Fibroblast of skin of left biceps (primary cell): ENCODE results near the gene HOXA7.

Experiments used
- DNase-seq, 2 experiments: peaks; one replicate each; pipeline ENCODE4 v3.0.0-alpha.2; 2013; ENCODE audit warnings: low read depth in 2 of 2

Gene HOXA7

DNA sequence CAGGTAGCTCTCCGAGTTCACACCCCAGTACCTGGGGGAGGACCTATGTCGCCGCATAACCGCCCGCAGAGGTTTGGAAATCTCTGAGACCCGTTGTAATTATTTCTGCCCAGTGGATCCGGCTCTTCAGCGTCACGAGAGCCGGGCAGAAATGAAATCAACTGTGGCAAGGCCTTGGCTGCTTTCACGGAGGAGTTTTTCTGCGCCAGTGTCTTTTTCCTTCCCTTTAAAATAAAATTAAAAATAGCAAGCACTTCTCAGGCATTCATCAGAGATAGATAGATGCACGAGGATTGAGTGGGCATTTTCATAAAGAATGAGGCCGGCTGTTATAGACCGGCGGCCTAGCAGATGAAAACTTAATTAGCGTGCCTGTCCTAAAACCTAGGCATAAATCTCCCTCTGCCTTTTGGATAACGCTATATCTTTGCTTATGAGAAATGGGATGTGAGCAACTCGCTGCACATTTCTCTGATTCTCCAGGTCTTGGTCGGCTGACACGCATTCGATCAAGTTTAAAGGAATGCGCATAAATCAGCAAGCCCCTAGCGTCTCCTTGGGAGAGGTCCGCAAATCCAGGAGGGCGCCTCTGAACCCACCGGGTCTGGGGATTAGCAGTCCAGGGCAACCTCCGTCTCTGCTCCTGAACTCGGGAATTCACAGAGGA is 37.0 kb upstream of the HOXA7 start:
- no peak for DNase-seq

DNA sequence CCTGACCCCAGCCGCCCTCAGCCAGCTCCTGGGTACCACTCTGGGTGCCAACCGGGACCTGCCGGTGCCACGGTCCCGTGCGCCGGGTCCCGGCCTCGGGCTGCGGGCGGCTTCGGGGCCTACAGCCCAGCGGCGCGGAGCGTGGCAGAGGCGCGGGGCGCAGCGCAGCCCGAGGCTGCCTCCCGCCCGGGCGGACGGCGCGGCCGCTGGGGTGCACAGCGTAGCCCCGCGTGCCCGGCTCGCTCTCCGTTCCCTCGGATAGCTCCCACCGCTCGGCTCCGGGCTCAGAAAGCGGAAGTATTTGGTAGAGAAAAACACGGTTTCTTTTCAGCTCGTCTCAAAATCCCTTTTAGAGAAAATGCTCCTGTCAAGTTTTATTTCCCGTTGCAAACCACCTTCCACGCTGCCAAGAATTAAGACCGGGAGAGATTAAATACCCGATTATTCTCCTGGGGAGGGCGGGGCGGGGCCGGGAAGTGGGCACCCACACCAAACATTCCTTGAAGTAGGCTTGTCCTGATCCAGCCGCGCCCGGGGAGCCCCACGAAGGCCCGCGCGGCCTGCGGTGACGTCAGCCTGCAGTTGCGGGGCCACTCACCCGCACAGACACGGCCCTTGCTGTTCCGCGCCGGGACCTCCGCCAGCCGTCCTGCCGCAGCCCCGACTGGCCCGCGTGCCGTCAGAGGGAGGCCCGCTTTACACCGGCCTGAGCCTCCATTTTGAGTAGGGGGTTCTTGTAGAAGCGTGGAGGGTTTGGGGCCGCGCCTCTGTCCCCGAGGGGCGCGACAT is 36.3 kb upstream of the HOXA7 start:
- DNase-seq: no peak

DNA sequence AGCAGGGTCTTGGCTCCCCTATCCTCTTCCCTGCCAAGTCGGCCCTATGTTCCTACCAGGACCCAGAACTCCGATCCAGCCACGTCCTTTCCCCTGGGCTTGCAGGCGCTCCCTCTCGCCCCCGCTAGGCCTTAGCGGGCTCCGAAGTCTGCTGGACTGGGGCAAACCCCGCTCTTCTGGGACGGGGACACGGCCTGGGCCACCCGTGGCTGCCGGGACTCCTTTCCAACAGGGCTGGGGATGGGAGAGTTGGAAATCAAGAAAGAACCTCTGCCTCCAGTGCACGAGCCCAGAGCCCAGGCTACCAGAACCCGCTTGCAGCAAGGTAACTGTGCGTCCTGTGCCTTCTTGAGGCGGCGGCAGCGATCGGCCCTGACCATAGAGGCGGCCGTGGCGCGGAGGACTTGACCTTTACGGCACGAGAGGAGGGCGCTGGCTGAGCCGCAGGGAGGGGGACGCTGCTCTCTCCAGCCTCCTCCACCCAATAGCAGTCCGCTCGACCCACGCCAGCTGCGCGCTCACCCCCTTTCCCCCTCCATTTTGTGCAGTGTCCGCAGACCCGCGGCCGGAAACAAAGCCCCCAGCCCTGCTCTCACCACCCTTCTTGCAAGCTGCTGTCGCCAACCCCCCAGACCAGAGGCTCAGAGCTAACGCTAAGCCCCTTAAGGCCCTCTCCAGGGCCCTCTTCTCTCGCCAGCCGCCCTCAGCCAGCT is 35.5 kb upstream of the HOXA7 start:
- DNase-seq: no peak

DNA sequence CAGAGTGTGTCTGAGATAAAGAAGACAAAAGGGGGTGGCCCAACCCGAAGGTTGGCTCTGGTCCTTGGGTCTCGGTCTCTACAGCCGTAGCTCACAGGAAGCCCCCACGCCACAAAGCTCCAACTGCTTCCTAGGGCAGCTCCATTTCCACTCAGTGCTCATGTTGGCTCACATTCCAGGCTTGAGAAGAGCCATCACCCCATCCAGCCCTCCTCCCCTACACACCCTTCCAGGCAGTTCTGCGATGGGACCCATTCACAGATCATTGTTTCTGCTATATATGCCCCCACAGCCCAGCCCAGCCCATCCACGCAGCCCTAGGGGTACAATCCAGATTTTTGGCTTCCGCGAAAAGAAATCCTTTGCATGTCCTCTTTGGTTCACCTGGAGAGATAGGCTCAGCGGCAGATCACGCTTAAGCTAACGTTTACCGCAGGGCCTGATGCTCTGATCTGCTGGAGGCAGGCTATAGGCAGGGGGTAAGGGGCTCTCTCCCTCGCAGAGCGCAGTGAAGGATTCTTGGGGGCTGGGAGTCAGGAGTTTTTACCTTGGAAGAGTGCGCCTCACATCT is 34.8 kb upstream of the HOXA7 start:
- DNase-seq: no peak

DNA sequence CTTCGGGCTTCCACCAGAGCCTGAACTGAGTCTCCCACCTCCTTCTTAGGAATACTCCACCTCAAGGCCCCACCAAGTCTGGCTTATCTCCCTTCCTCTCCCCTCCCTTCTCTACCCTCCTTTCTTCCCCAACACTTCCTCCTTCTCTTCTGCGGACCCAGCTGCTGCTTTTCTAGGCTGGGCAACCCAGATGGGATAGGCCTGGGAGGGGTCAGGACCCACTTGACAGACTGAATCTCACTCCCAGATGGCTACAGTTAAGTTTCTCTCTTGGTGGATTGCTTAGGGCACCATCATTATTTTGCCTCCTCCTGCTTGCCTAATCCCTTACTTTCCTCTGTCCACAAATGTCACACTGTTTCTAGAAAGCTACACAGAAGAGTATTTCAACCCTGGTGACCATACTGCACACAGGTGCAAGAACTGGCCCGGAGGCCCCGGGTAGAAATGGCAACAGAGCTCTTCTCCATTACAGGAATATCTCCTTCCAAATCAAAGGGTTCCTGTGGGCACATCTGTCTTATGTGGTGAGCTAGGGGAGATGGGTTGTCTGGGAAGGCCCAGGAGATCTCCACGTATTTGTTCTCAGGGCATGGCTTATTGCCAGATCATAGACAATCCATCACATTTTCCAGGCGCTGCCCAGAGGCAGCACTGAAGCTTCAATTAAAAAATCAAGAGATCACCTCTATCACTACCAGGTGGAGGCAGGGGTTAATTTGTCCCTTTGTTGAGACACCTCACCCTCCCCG is 33.7 kb upstream of the HOXA7 start:
- DNase-seq: no peak

DNA sequence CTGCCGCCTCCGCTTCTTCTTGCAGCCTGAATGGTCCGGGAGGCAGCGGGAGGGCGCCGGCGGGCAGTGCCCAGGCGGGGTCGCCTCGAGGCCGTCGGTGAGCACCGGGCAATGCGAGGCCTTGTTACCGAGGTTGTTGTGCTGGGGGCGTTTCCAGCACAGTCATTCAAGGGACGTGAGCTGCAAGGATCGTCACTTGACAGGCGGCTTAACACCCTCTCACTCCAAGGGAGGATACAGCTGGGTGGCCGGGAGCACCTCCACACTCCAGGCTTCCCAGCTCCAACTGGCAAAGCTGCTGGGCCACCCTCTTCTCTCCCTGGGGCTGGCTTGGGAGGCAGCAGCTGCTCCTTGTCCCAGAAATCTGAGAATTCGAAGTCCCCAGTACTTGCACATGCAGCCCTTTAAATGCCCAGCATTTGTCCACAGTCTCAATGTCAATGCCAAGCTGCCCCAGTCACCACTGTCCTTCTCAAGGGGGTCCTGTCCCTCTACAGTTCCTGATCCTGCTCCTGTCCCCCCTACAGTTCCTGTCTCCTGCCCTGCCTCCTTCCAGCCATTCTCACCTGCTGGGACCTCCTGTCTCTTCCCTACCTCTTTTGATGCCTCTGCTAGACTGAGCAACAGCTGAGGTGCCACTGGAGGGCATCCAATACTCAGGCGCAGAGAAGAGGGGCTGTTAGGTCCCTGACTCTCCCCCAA is 33.0 kb upstream of the HOXA7 start:
- DNase-seq: no peak

DNA sequence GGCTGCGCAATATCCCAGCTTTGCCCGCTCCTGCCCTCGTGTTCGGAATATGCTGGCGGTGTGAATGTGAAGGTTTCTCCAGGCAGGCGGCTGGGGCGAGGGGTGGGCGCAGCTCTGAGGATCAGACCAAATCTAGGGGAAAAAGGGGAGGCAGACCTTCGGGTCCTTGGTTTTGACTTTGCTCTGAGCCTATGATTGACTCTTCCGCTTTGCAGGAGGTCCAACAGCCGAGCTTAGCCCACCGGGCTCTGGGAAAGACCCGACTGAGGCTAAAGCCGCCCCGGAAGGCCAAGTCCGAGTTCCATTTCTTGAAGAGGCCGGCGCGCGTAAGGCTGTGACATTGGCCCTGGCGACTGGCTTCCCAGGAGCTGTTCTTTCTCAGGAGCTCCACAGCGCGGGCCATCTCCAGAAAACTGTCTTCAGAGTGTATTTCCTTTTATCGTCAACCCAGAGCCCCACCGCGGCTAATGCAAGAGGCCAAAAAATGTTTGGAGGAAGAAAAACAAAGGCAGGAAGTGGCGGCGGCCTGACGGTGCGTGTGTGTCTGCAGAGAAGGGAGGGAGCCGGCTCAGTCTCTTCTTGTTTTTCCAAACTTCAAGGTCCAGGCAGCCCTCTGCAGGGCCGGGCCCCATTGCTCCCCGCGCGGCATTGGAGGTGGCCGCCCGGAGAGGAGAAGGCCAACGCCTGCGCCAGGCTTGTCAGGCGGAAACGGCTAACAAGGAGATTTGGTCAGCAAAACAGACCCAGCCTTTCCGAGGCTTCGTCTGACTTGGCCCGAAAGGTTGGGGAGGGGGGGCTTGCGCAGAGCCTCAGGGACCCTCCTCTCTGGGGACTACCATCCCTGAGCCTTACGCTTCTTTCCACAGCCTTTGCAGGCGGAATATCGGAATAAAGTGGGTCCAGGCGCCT is 32.2 kb upstream of the HOXA7 start:
- DNase-seq: no peak

DNA sequence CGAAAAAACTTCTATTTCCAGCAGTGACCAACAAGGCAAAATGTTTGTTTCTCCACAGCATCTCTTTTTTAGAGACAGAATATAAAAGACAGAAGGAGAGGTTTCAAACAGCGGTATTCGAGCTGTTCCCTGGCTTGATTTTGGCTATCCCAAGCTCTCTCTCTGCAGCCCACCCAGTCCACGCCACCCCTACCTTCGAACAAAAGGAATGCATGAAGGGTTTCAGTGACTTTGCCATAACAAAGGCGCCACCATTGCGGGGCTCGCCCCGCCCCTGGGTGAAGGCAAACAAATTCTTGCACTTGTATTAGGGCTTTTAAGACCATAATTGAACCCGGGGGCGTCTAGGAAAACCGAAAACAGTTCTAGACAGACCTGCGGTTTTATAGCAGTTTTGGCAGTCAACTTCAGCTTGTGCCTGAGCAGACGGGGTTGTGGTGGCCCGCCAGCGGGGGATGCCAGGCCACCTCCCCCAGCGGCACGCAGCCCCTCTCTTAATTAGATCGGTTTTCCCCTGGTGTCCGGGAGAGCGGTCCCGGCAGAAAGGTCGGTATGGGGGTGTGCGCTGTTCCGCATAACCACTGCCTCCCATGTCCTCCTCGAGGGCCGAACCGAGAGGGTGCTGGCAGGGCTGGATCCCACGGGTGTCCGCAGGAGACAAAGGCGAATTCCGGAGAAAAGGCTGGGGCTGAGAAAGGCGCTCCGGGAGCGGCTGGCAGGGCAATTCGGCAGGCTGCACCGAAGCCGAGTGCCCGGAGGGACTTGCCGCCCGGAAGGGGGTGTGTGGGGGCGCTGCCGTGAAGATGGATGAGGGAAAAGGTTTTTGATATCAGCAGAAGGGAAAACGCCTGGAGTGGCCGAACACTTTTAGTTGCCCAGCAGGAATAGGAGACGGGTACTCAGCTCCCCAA is 31.3 kb upstream of the HOXA7 start:
- DNase-seq: no peak

DNA sequence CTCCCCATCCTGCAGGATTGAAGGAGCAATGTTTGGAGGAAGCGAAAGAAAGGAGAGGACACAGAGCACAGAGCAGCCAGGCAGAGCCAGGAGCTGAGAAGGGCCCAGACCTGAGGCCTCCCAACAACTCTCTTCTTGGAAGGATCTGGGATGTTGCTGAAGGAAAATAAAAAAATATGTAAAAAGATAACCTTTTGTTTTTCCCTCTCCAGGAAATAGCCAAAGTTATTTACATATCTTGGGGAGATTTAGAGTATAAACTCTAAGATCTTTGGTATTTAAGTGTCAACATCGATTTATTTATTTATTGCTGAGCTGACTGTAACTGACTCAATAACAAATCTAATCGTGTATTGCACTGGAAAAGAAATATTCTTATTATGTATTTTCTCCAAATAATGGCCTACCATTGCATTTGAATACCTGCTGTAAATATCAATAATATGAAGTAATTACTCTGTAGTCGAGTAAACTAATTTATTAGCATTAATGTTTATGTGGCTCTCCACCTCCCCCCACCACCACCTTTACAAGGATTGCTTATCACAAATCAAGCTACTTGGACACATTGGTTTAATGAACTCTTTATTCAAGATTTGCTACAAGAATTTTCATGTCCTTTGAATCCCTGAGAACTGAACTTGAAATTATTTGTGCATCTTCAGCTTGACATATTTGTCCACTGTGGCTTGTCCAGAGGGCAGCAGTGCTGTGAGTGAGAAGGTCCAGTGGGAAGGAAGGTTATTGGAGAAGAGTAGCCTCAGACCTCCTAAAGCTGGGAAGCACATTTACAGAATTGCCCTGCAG is 30.4 kb upstream of the HOXA7 start:
- no peak for DNase-seq

DNA sequence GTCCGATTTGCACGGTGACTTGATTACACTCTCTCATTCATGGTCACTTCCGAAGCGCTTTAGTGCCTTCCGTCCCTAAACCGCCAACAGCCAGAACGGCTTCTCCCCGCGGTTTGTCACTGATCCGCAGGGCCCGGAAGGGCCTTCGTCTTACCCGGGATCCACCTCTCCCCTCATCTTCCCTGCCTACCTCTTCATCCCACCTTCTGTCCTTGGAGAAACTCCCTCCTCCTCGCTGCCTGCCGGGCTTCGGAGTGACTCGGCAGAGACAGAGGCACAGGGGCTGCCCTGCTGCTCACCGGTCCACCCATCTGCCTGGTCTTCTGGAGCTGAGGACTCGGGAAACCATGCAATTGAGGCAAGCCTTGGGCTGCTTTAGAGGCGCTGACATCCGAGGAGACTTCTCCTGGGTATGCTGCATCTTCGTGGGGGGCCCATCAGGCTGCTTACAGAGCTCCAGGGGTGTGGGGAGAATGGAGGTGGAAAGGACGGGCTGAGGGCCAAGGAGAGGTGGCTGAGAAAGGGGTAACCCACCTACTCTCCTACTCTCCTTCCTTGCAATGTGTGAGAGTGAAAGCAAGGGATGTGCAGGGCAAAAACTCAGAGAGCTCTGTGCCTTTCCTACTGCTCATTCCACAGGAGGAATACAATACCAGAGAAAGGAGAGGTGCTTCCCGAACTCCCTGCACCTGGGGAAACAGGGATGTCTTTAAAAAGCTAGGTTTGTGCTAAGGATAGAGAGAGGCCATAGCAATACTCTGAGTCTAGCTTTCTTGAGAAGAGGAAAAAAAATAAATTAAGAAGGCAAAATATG is 29.6 kb upstream of the HOXA7 start:
- no peak for DNase-seq

DNA sequence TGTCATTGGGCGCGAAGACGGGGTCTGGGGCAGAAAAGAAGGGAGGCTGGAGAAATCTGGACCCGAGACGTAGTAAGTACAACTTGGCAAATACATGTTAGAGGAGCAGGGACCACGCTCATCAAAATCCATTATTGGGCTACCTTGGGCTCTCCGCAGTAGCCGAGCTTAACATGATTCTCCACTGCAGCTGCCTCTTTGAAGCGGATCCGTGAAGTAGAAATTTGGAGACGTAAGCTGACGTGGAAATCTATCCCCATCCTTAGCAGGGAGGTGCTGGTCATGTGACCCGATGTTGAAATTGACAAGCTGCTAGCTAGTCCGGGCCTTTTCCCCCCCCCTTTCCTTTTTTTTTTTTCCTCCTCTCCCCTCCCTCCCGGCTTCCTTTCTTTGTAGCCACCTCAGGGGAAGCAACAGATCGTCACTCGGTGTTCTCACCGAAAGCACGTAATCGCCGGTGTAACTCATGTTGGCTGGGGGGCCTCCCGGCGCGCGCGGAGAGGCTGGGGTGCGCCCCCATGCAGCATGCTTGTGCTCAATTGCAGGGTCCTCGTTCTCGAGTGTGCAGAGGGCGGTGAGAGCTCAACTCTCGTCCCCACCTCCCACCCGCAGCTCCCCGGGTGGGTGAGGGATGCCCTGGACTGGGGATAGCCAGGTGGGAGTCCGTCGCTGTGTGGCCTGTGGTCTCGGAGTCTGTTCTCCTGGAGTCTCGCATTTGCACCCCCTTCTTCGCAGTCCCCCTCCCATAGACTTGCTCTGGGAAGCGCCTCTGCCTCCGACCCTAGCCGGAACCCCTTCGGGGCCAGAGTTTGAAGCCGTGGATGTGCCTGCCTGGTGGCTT is 28.8 kb upstream of the HOXA7 start, which contains the start of gene HOXA11:
Gene HOXA11 (minus strand): TSS at position 220 of the 841 bp plus-strand sequence. CDS start 88 bp downstream, at position 132.
- peak in 1 of 2 experiments; percentile 64 for DNase-seq

DNA sequence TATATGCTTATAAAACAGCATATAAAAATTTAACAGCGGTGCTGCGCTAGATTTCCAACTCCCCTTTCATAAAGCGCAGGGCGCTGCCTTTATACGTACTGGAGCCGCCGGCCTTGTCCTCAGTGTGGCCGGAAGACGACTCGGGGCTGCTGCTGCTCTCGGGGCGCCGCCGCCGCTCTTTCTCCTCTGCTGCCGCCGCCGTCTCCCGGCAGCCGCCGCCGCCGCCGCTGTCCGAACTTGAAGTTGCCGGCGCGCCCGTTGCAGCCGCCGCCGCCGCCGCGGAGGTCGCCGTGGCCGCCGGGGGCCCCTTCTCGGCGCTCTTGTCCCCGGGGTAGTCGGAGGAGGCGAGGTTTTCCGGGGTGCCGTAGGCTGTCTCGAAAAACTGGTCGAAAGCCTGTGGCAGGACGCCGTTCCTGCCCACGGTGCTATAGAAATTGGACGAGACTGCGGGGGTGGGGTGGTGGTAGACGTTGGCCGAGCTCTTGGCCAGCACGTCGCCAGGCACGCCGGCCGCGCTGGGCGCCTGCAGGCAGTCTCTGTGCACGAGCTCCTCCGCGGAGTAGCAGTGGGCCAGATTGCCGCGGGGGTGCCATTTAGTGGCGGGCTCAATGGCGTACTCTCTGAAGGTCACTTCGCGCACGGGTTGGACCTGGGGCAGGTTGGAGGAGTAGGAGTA is 28.0 kb upstream of the HOXA7 start:
- DNase-seq: no peak

DNA sequence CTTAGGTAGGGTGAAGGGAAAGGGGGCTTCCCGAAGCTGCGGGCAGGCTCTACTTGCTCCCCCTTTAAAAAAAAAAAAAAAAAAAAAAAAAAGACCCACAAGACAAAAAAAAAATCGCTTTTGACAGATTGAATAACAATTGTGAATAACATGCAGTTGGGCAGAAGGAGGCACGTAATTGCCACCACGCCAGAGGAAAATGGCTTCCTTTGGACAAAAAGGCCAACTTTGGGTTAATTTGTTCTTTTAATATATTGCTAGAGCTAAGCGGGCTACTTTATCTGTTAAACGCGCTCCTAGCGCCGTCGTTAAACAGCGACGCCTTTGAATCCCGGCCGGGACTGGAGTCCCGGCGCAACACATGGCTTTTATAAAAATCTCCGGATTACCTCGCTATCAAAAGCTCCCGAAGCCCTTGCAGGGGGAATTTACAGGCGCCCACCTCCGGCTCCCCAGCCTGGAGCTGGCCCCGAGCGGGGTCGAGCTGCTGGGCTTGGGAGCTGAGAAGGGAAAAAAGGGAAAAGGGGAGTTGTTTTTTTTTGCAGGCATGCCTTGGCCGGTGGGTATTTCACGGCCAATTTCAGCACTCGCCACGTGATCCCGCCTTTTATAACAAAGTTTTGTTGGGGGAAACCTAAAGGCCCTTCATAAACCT is 27.3 kb upstream of the HOXA7 start:
- DNase-seq: no peak

DNA sequence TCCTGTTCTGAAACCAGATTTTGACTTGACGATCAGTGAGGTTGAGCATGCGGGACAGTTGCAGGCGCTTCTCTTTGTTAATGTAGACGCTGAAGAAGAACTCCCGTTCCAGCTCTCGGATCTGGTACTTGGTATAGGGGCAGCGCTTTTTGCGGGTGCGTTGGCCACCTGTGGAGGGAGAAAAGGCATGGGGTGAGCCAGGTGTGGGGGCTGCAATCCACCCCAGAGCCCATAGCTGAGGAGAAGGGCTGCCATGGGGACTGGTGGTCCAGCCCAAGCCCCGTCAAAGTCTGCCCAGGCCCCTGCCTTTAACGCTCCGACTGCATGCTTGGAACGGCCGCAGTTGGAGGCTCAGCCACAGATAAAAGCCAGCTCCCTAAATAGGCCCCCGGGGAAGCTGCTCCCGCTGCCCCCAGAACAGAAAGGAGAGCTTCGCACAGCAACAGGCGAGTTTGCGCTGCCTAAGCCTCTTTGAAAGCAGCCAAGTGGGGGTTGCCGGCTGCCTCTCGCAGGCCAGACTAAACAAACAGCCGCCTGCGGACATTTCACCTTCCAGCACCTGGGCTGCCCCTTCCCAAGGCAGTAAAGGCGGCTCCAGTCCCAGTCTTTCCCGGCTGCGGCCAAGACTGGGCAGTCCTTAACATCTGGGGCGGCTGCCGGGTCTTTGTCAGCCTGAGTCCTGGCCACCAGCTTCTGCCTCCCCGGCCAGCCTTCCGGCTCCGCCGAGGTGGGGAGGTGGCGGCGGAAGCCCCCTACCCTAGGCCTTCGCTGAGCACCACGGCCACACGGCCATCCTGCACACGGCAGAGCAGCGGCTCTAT is 26.6 kb upstream of the HOXA7 start:
- DNase-seq: no peak
